H1 (cell line): ENCODE results near the gene TRAPPC11.

Experiments used
- EP300 ChIP-seq, 2 experiments: IDR thresholded peaks; 1 replicate in 1 of 2; 2 replicates in 1 of 2; pipeline ENCODE4 v1.6.1; 2011 to 2012; ENCODE audit warnings: low read depth in 2 of 2, low read length in 2 of 2, mild to moderate bottlenecking in 2 of 2, borderline replicate concordance in 1 of 2, inconsistent platforms in 1 of 2, moderate library complexity in 1 of 2
- POLR2A ChIP-seq, 2 experiments: IDR thresholded peaks; 1 replicate in 1 of 2; 2 replicates in 1 of 2; pipeline ENCODE4 v1.6.1; 2011; ENCODE audit warnings: low read depth in 2 of 2, low read length in 2 of 2, mild to moderate bottlenecking in 2 of 2; ENCODE audit errors: control extremely low read depth in 1 of 2
- POLR2AphosphoS5 ChIP-seq: IDR thresholded peaks from 2 replicates; pipeline ENCODE4 v1.6.1; 2011; ENCODE audit warnings: low read depth, low read length
- RXRA ChIP-seq: IDR thresholded peaks from 2 replicates; pipeline ENCODE4 v1.6.1; 2011; ENCODE audit warnings: low read depth, mild to moderate bottlenecking, low read length, moderate library complexity; ENCODE audit not compliant: insufficient read depth
- SP1 ChIP-seq: IDR thresholded peaks from 2 replicates; pipeline ENCODE4 v1.6.1; 2011; ENCODE audit warnings: low read depth, low read length
- SP4 ChIP-seq: IDR thresholded peaks from 2 replicates; pipeline ENCODE4 v1.6.1; 2012; ENCODE audit warnings: low read length, inconsistent platforms
- TBP ChIP-seq: IDR thresholded peaks from 2 replicates; pipeline ENCODE4 v1.6.1; 2011; ENCODE audit warnings: low read depth, low read length, improper control_type of control experiment

- no peak for TF ChIP-seq SP1
- no peak for TF ChIP-seq POLR2A (IDR thresholded peaks at IDR 0.05; ENCODE audit: control extremely low read depth in 1 of 2, low read depth in 2 of 2, low read length in 2 of 2)
- TF ChIP-seq TBP = no peak
- TF ChIP-seq RXRA = no peak
- TF ChIP-seq POLR2AphosphoS5 = no peak
- TF ChIP-seq EP300 (IDR thresholded peaks at IDR 0.05; ENCODE audit: borderline replicate concordance in 1 of 2, low read depth in 2 of 2, low read length in 2 of 2) = no peak
- no peak for TF ChIP-seq SP4
These were observed 101.2 kb downstream of the TRAPPC11 start for GRCh38 chr4:183760326-183760725.
